GM19463 (cell line): ENCODE data around the gene KRTAP9-3.
"Not testable (repeated sequence)": the region's sequence is repeated elsewhere in the genome, so short reads cannot be mapped to it uniquely, and the experiment has no call there.

Source experiments
- ATAC-seq: cut with Tn5 transposase; IDR thresholded peaks from one replicate; pipeline ENCODE4 v1.9.1; 2021; ENCODE audit warnings: mild to moderate bottlenecking, moderate library complexity; ENCODE audit not compliant: unreplicated experiment

The KRTAP9-3 gene

GRCh38 chr17:41232399-41233105, at the start of gene KRTAP9-3:
Gene KRTAP9-3 (plus strand): TSS chr17:41232449. CDS start chr17:41232502, 53 bp downstream.
- ATAC-seq, result not testable (repeated sequence)

GRCh38 chr17:41184480-41184961, 47.7 kb upstream of the KRTAP9-3 start, which contains the start of gene KRTAP4-1:
Gene KRTAP4-1 (minus strand): TSS chr17:41184911. CDS start chr17:41184854, 57 bp downstream.
- no peak for ATAC-seq

GRCh38 chr17:41185001-41185400, 47.2 kb upstream of the KRTAP9-3 start:
- no peak for ATAC-seq

- ATAC-seq, result no peak
Observed at GRCh38 chr17:41186872-41187271, 45.4 kb upstream of the KRTAP9-3 start.

GRCh38 chr17:41189837-41190318, 42.4 kb upstream of the KRTAP9-3 start, which contains the start of gene KRTAP9-1:
Gene KRTAP9-1 (plus strand): TSS chr17:41189887. CDS start chr17:41189887, 0 bp downstream.
- ATAC-seq, result not testable (repeated sequence)

GRCh38 chr17:41190328-41190727, 41.9 kb upstream of the KRTAP9-3 start:
- ATAC-seq, result no peak

GRCh38 chr17:41196068-41196467, 36.2 kb upstream of the KRTAP9-3 start:
- no peak for ATAC-seq

- ATAC-seq, result no peak
Observed at GRCh38 chr17:41199421-41200078, 32.7 kb upstream of the KRTAP9-3 start.

GRCh38 chr17:41211845-41212466, 20.3 kb upstream of the KRTAP9-3 start:
- no peak for ATAC-seq

- ATAC-seq, result no peak
Observed at GRCh38 chr17:41212524-41213169, 19.6 kb upstream of the KRTAP9-3 start.

GRCh38 chr17:41215681-41216080, 16.6 kb upstream of the KRTAP9-3 start:
- no peak for ATAC-seq

GRCh38 chr17:41223821-41224220, 8.4 kb upstream of the KRTAP9-3 start:
- ATAC-seq, result no peak

- ATAC-seq, result no peak
Observed at GRCh38 chr17:41226051-41226450, 6.2 kb upstream of the KRTAP9-3 start.

- not testable (repeated sequence) for ATAC-seq
Observed at GRCh38 chr17:41226598-41227095, 5.6 kb upstream of the KRTAP9-3 start, which contains the start of gene KRTAP9-2. Gene KRTAP9-2 (plus strand): TSS chr17:41226648. CDS start chr17:41226655, 7 bp downstream.

GRCh38 chr17:41230094-41230493, 2.2 kb upstream of the KRTAP9-3 start:
- ATAC-seq, result no peak

- ATAC-seq, result no peak
Observed at GRCh38 chr17:41231731-41232130, 518 bp upstream of the KRTAP9-3 start.

GRCh38 chr17:41237116-41237515, 4.9 kb downstream of the KRTAP9-3 start:
- not testable (repeated sequence) for ATAC-seq

- ATAC-seq, result not testable (repeated sequence)
Observed at GRCh38 chr17:41237949-41238437, 5.7 kb downstream of the KRTAP9-3 start, which contains the start of gene KRTAP9-8. Gene KRTAP9-8 (plus strand): TSS chr17:41237999. CDS start chr17:41238052, 53 bp downstream.

- not testable (repeated sequence) for ATAC-seq
Observed at GRCh38 chr17:41246995-41247787, 14.9 kb downstream of the KRTAP9-3 start.
